HG03521 (cell line): ENCODE results near the gene SHC3.

Experiments
- ATAC-seq: cut with Tn5 transposase; IDR thresholded peaks from one replicate; pipeline ENCODE4 v1.9.1; 2021; ENCODE audit warnings: mild to moderate bottlenecking, moderate library complexity; ENCODE audit not compliant: unreplicated experiment

Gene SHC3

DNA sequence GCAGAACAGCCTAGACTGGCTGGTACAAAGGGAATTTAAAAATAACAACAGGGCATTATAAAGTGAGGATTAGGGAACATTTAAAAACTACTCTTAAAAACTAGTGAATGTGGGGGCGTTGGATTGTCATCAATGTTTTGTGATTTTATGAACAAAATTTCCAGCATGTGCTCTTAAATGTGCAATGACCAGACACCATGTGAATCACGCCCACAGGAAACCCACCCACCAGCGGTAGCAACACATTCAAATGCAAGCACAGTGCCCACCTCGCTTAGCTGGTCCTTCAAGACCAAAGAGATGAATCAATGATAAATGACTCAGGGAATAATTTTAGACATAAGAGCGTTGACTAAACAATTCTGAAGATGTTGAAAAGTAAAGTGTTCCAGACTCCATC lies 146.4 kb downstream of the SHC3 start:
- ATAC-seq, result no peak

DNA sequence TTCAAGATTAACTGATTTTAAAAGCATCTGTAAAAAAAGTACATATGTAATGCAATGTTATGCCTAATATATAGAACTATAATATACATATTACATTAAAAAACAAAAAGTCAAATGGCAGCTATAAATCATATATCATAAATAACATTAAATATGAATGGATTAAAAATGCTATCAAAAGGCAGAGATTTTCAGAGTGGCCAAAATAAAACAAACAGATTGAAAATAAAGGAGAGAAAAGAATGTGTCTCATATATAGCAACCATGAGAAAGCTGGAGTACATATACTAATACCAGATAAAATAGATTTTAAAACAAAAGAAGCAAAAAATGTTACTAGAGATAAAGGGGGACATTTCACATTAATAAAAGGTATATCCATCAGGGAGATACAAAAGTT lies 148.8 kb downstream of the SHC3 start:
- ATAC-seq, result no peak

DNA sequence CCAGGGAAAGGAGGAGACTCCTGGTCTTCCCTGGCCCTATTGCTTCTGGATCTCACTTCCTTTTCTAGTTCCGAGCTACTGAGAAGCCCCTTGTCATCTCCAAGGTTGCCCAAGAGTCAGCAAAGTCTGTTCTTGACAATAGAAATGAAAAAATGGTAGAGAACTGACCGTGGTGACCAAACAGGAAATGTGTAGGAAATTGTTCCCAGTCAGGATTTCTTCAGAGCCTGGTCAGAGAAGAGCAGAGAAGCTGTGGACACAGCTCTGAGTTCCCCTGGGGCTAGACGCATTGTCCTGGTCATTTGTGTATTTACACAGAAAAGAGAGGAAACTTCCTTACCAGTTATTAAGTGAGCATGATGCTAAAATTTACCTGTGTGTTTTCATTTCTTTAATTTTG lies 151.7 kb downstream of the SHC3 start:
- ATAC-seq, result no peak

DNA sequence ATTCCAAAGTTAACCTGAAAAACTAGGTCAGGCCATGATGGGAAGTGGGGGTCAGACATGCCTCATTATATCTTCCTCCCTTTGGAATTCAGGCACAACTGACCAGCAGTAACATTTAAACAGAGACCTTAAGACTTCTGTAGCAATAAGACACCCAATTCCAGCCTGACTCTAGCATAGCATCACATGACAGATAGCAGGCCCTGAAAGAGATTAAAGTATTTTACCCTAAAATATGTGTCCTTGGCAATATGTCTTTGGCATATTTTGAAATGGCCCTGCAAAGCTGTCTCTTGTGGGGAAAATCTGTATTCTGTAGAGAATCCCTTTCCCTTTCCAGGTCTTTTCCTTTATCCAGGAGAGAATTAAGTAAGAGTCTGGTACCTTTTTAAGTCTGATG lies 153.1 kb downstream of the SHC3 start:
- no peak for ATAC-seq

DNA sequence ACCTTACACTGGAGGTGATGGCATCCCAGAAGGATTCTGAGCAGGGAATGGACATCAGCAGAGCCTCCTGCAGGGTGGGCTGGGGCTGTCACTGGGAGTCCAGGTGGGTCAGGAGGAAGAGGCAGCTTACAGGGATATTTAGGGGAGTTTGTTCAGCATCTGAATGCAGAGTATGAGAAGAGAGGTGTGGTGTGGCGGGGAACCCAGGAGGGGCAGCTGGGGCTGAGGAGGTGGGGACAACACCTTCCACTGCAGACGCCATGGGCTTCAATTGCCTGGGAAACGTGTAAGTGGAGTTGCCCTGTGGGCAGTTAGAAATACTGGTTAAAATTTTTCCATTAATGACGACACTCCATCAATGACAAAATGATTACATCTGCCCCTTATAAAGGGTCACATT lies 153.9 kb downstream of the SHC3 start:
- ATAC-seq, result no peak

DNA sequence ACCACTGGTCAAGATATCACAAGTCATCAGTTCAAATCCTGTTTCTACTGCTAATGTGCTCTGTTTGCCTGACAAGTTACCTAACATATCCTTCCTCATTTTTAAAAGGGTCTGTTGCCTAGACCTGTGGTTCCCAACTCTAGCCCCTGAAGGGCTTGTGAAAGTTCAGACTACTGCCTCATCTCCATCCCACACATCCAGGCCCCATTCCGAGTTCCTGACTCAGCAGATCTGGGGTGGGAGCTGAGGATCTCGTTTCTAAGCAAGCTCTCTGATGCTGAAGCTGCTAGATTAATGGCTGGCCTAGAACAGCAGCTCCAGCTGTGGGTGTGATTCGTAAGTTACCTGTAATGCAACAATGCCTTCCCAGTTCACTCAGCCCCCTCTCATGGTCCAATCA lies 154.9 kb downstream of the SHC3 start:
- ATAC-seq, result no peak

DNA sequence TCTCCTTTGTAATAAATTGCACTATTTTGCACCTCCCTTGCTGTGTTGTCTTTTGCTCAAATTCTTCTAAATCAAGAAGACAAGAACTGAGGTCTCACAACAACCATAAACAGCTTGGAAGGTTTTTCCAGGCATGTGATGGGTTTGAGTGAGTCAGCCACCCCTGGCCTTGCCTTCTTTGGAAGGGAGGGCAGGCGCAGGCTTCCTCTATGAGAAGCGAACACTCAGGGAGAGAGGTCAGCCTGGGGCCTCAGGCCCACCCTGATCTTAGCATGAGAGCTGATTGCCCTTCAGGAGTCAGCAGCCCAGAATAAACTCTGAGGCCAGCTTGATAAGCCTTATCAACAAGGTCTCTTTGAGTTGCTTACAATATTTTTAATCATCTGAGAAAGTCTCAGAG lies 155.7 kb downstream of the SHC3 start:
- ATAC-seq, result no peak

DNA sequence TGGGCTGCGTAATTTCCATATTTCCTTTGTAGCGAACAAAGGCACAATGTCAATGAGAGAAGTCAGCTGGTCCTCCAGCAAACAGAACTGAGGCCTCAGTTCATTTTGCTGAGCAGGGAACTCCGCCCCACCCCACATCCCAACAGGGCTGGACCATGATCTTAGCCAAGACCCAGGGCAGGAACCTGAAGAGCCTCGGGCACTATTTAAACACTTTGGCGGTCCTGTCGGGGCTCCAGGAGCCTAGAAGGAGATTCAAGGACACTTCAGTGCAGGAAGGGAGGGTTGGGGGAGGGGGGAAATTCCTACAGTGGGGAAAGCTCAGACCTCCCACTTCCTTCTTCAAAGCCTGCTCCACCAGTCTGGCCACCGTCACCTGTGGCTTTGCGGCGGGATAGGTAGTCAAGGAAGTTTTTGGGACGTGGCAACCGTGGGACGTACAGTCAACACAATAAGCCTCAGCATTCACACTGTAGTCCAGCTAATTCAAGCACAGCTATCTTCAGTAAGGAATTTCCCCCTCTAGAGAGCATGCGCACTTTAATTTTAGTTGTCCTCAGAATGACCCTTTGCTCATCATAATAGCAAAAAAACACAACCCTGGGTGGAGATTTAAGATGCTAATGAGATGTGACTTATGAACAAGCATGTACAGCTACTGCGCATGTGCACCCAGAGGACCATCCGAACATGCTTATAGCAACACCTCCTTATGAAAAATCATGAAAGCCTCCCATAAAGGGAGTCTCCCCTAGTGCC lies 156.4 kb downstream of the SHC3 start:
- no peak for ATAC-seq

DNA sequence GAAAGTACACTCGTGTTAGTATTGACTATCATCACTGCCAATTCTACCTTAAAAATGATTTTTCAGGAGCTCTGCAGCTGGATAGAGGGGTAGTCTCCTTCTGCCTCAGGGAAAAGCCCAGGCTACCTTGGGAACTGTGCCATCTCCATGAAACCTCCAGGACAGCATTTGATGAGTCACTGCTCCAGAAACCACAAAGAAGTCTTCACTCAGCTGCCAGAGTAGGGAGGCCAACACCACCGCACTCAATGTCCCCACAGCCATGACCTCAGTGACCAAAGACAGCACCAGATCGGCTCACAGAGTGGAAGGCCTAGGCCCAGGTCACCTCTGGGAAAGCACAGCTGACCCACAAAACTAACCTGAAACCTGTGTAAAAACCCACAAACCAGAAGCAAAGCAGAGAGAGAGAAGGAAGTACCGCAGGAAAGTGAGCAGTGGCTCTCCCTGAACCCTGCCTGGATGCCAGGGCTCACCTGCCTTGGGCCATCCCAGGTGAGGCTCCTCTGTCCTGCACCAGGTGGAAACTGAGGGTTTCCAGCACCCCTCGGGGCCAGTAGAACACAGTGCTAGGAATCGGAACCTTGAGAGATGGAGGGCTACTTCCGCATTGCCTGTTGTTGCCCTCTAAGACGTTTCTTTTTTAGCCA lies 157.3 kb downstream of the SHC3 start:
- no peak for ATAC-seq

DNA sequence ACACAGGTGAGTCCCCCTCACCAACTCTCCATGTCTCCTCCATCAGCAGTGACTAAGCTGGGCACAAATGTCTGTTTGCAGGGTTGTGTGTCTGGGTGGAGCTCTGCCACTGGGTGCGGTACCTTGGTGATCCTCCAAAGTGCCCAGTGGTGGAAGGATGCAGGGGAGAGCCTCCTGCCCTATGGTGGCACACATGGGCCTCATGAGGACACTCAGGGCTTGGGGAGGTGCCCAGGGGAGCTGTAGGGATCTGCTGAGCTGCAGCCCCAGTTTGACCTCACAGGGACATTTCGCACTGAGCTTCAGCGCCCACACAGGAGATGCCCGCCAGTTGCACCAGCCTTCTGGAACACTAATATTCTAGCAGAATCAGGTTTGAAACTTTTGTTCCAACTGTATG lies 157.9 kb downstream of the SHC3 start:
- ATAC-seq, result no peak

DNA sequence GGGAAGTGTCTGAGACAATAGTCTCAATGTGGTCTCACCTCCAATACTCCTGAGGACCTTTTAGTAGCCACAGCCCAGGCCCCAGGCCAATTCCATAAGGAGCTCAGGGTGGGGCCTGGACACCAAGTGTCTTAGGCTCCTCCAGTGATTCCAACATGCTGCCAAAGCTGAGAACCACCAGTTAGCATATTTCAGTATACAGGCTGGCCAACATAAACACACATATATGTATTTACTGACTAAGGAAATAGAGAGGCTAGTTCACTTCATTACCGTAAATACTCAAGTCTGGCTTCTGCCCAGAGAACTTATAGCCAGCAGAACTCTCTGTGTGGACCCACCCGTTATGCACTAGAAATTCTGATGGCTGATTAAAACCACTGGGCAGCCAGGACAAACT lies 163.3 kb downstream of the SHC3 start:
- no peak for ATAC-seq

DNA sequence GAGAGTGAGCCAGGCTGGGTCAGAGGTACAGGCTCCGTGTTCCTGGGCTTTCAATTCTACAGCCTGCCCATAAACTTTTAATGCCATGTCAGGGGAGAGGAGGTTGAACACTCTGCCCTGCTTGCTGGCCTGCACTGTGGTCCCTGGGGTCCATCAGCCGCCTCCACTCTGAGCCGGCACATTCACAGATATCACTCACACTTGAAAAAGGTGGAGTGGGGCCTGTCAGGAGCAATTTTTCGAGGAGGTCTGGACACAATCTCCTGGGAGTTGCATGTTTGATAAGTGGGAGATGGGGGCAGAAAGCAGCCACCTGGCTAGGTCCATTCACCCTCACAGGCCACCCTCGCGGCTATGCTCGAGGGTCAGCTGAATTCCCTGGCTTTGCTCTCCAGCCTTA lies 164.5 kb downstream of the SHC3 start:
- no peak for ATAC-seq

DNA sequence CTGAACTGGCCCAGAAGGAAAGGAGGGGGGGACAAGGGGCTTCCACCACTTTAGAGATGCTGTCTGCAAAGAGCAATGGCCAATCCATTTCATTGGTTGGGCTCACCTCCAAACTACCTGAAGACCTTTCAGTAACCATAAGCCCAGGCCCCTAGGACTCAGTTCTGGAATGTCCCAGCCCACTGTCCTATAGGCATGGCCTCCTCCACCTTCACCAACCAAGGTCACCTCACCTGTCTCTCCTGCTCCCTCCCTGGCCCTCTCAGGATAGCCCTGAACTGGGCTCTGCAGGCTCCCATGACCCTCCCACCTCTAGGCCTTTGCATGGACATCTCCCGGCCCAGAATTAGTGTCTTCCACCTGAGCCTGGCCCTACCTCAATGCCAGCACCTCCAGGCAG lies 165.0 kb downstream of the SHC3 start:
- no peak for ATAC-seq

DNA sequence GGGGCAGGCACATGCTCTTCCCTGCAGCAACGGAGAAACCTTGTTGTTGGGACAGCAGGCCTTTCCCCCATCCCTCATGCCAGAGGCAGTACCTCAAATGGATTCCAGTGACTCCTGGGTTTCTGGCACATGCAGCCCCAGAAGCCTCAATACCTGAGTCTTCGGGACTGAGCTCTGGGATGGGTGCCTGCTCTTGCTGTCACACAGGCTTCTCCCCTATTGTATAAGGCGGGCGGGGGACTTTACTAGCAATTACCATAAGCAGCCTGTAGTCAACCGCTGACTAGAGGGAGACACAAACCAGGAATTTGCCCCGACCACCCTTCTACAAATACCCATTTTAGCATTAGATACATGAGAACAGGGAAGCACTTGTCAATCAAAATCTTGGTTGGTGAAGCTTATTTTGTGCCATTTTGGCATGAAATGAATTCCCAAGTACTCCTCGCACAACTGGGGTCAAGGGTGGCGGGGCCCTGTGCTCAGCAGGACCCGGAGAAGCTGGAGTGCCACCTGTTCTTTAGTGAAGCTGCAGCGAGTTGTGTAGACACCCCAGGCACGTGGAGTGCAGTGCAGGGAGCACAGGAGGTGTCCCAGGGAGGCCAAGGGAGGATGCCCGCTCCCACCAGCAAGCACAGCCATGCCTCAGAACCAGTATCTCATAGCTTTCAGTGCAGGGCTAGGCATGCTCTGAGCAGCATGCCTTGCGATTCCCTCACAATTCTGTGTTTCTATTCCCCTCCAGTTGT lies 166.2 kb downstream of the SHC3 start:
- ATAC-seq, result no peak

DNA sequence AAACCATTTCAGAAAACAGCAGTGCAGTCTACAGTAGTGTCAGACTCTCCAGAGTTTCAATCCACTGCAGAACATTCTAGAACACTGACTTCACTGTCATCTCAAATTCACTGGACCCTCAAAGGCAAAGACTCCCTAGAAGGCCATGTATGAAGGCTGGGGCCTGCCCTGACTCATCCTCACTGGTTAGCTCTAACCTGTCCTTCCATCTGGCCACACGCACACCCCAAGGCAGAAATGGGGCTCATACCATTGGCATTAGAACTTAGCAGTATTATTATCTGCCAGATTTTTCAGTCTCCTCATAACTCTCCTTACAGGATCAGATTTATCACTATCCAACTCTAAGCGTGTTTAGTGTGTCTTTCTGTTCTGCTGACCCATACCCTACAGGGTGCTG lies 166.9 kb downstream of the SHC3 start:
- ATAC-seq, result no peak

DNA sequence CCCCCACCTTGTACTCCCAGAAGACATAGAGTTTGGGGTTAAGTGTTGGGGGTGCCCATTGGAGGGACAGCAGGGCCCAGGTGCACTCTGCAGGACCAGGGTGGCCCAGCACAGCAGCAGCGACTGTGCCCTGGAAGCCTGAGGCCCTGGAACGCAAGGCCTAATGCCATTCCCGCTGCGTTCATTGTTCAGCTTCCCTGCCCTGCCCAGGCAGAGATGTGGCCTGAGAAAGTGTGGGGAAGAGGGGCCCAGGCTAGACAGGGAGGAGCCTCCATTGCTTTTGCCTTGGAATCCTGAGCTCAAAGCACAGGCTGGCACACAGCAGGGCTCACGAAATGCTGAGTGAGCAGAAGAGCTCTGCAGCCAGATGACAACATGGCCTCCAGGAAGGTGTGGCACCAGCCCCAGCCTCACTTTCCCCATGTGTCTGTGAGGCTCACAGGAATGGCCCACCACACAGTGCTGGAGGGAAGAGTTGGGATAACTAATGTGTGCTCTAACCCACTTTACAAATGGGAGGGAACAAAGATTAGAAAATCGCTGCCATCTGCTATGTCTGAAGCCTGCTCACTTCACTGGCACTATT lies 168.0 kb downstream of the SHC3 start:
- ATAC-seq, result no peak

DNA sequence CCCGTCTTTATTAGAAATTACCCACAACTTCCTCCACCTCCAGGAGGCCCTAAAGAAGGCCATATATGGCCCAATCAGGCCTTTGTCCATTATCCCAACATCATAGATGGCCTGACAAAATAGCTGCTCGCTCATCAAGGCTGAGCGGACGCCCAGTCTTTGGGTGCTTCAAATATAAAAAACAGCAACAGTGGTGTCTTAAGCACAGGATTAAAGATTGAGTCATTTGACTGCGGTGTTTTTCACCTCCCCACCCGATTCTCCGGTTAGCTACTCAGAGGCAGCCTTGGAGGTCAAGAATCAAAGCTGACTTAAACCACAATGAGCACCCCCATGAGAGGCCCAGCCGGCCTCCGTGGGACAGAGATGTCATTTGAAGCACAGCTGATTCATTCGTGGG lies 168.6 kb downstream of the SHC3 start:
- no peak for ATAC-seq

DNA sequence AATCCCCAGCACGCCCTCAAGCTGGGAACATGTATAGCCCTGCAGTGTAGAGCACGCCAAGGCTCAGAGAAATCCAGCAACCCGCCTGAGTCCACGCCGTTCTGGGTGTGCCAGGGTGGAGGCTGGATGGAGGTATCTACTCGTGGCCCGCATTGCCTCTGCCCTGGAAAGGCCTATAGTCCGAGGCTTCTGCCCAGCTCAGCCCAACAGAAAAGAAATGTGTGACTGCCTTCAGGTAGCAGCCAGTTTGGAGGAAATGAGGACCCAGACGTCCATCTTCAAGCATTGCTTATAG lies 169.1 kb downstream of the SHC3 start:
- ATAC-seq, result no peak

DNA sequence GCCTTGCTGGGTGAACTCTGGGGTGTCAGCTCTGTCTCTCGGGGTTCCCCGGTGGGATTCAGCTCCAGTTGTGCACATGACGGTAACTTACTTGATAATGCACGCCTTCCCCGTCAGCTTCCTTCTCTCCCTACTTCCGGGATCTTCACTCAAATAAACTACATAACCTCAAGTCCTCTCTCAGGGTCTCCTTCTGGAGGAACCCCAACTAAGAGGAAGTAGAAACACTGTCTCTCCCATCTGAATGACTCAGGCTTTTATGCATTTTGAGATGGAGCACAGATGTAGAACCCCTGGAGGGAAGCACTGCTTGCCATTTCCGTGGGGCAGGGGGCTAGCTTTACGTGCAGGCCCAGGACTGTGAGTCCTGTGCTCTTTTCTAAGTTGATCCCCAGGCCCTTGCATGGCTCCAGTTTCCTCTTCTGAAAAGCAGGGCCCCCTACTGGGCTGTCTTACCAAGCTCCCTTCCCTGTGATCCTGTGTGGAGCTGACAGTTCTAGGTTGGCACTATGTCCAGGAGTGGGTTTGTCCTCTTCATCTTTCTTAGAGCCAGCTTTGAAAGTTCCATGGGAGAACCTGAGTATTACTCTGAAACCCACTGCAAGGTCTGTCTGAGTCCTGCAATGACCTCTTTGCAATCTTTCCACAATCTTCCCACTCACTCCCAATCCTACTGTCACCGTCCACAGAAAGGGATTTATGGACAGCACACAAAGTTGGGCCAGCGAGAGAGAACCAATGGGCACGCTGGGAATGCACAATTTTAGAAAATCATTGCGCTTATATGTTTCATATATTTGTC lies 169.7 kb downstream of the SHC3 start:
- ATAC-seq, result no peak

DNA sequence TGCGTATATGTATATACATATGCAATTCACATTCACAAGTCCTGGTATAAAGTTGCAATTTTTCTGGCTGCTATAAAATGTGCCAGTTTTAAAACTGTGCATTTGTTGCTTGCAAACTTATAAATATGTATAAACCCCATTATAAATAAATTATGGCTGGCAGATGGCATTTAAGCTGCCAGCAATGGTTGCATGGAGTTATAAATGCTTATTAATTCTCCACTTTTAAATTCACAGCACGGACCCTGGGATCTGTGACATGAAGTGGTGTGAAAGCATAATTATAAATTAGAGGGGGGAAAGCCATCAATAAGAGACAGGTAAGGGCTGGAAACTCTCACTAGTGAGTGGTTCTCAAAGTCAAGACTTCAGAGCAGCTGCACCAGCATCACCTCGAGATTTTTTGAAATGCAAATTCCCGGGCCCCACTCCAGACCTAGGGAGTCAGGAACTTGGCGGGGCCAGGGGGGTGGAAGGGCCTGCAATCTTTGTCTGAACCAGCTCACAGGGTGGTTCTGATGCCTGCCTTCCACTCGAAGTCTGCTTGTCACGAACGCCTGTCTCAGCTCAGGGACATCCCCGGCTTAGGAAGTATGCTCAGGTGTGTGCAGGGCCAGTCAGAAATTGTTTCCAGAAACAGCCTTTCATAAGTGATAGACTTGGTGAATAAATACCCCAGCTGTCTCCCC lies 170.4 kb downstream of the SHC3 start:
- ATAC-seq, result no peak
